Thymus (tissue), 11 donors: ENCODE results near the gene RLN3. TPM values are rescaled to one million over a fixed set of nuclear protein-coding genes. Genes with fewer than 3 reads are reported as not detected.
A peak's percentile ranks its signal among the peaks of the same experiment; 100 is the strongest.
"Not testable (repeated sequence)": the region's sequence is repeated elsewhere in the genome, so short reads cannot be mapped to it uniquely, and the experiment has no call there.

Experiments
- DNase-seq, 9 donors: peaks; one replicate each; pipeline ENCODE4 v3.0.0-alpha.2; 2013; ENCODE audit warnings: low spot score in 9 of 9, low read depth in 6 of 9, missing footprints in 1 of 9
- H3K27ac ChIP-seq, 2 donors: one replicate each; pipeline ENCODE4 v1.5.1; 2013; ENCODE audit warnings: control low read depth in 1 of 2, low read depth in 1 of 2, low read length in 1 of 2, mild to moderate bottlenecking in 1 of 2, moderate library complexity in 1 of 2
- H3K27me3 ChIP-seq, 2 donors: one replicate each; pipeline ENCODE4 v1.5.1; 2013; ENCODE audit warnings: low read length in 1 of 2; ENCODE audit not compliant: control insufficient read depth in 2 of 2, insufficient read depth in 1 of 2
- H3K36me3 ChIP-seq, 2 donors: one replicate each; pipeline ENCODE4 v1.5.1; 2013; ENCODE audit warnings: low read length in 1 of 2, mild to moderate bottlenecking in 1 of 2, moderate library complexity in 1 of 2; ENCODE audit not compliant: control insufficient read depth in 2 of 2, insufficient read depth in 2 of 2
- H3K4me1 ChIP-seq, 2 donors: one replicate each; pipeline ENCODE4 v1.5.1; 2013; ENCODE audit warnings: low read length in 2 of 2; ENCODE audit not compliant: control insufficient read depth in 2 of 2, insufficient read depth in 2 of 2
- H3K4me3 ChIP-seq, 2 donors: one replicate each; pipeline ENCODE4 v1.5.1; 2013; ENCODE audit warnings: low read length in 2 of 2, control low read depth in 1 of 2, mild to moderate bottlenecking in 1 of 2
- H3K9me3 ChIP-seq, 2 donors: one replicate each; pipeline ENCODE4 v1.5.1; 2013; ENCODE audit warnings: low read length in 1 of 2, mild to moderate bottlenecking in 1 of 2; ENCODE audit not compliant: control insufficient read depth in 2 of 2, insufficient read depth in 1 of 2
- WGBS: extraction: QIAGEN DNeasy Blood & Tissue Kit; methylation state at CpG from one replicate; pipeline ENCODE4 v1.1.7; 2013; 5-methylcytosine and 5-hydroxymethylcytosine counted together
- polyA plus RNA-seq: library from polyadenylated mRNA; stranded (reverse); fragments of 200-250 nt; gene quantifications from one replicate; pipeline ENCODE4 v1.2.3, GENCODE V29; 2013
- total RNA-seq: library from RNA; stranded (reverse); fragments of 120-200 nt; gene quantifications from one replicate; pipeline ENCODE4 v1.2.4, GENCODE V29; 2013
- donor health status: healthy.

The RLN3 gene
- total and polyA plus RNA-seq, 2 donors = 0.18 TPM; not detected in 1

DNA sequence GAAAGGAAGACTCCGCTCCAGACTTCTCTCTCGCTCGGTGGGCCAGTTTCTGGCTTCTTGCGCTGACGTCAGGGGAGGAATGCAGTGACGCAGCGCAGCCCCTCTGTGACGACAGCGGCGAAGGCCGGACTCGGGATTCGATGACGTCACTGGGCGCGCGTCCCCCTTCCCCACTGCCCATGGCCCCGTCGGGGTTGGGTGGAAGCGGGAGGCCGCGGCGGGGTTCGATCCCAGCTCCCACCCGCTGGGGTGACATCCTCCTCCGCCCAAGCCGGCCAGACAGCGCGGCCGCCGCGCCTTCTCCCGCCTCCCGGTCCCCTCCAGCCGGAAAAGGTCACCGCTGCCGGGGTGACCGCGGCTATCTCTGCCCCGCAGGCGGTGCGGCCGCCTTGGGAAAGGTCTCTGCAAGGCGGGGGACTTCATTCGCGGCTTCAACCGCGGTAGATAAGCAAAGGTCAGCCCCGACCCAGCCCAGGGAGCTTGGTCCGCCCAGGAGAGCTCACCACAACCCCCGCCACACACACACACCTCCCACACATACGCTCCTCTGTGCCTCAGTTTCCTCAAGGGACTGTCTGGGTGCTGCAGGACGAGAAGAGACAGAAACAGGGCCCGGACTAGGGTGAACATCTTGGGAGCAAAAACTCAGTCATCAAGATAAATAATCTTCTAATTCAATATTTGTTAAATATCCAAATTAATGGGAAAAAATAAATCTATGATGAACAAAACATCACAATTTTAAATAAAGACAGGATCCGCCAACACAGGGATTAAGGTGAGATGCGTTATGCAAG, 21.0 kb upstream of the RLN3 start:
- H3K27me3 ChIP-seq = no peaks in the 10 kb centered on the region
- no peaks in the 10 kb centered on the region for H3K36me3 ChIP-seq
- WGBS = 8% methylated on average over 56 of the region's 56 CpGs
- DNase-seq = no peak
- H3K4me3 ChIP-seq = peak overlapping the region; percentile 77 to 100
- peak overlapping the region; percentile 94 to 95 for H3K27ac ChIP-seq
- H3K4me1 ChIP-seq = peaks cover 26 to 39% of the 10 kb centered on the region in 2 donors
- no peaks in the 10 kb centered on the region for H3K9me3 ChIP-seq

DNA sequence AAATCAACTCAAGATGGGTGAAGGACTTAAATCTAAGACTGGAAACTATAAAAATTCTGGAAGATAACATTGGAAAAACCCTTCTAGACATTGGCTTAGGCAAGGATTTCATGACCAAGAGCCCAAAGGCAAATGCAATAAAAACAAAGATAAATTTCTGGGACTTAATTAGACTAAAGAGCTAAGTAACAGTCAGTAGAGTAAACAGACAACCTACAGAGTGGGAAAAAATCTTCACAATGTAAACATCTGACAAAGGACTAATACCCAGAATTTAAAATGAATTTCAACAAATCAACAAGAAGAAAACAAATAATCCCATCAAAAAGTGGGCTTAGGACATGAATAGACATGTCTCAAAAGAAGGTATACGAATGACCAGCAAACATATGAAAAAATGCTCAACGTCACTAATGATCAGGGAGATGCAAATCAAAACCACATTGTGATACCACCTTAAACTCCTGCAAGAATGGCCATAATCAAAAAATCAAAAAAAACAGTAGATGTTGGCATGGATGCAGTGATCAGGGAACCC, 15.5 kb upstream of the RLN3 start:
- no peak overlapping the region for H3K4me3 ChIP-seq
- H3K4me1 ChIP-seq = no peaks in the 10 kb centered on the region
- H3K36me3 ChIP-seq = no peaks in the 10 kb centered on the region
- H3K9me3 ChIP-seq = no peaks in the 10 kb centered on the region
- H3K27me3 ChIP-seq = no peaks in the 10 kb centered on the region
- 93% methylated on average over 2 of the region's 2 CpGs for whole genome bisulfite sequencing
- no peak overlapping the region for H3K27ac ChIP-seq
- no peak for DNase-seq

- no peaks in the 10 kb centered on the region for H3K4me1 ChIP-seq
- 84% methylated on average over 8 of the region's 8 CpGs for WGBS
- DNase-seq = no peak
These were observed 12.4 kb upstream of the RLN3 start for GRCh38 chr19:14015524-14016035.

GRCh38 chr19:14019100-14019499, 8.8 kb upstream of the RLN3 start:
- WGBS = 86% methylated on average over 6 of the region's 6 CpGs
- DNase-seq = no peak
- H3K4me1 ChIP-seq = peaks cover 0 to 5% of the 10 kb centered on the region in 2 donors
- no peaks in the 10 kb centered on the region for H3K27me3 ChIP-seq
- no peaks in the 10 kb centered on the region for H3K36me3 ChIP-seq
- H3K27ac ChIP-seq = no peak overlapping the region
- no peaks in the 10 kb centered on the region for H3K9me3 ChIP-seq
- no peak overlapping the region for H3K4me3 ChIP-seq

More at GRCh38 chr19:14015524-14016035, 12.4 kb upstream of the RLN3 start:
- Histone ChIP-seq H3K9me3 (no peaks in the 10 kb centered on the region), H3K27me3 (no peaks in the 10 kb centered on the region), H3K27ac (no peak overlapping the region), H3K4me3 (no peak overlapping the region), H3K36me3 (no peaks in the 10 kb centered on the region)

GRCh38 chr19:14019739-14020138, 8.2 kb upstream of the RLN3 start:
- not testable (repeated sequence) for DNase-seq, H3K9me3 ChIP-seq, H3K27ac ChIP-seq, H3K4me3 ChIP-seq, H3K4me1 ChIP-seq, H3K27me3 ChIP-seq, H3K36me3 ChIP-seq
- 99% methylated on average over 3 of the region's 3 CpGs for WGBS

- no peaks in the 10 kb centered on the region for H3K9me3 ChIP-seq
- no peaks in the 10 kb centered on the region for H3K27me3 ChIP-seq
- peaks cover 0 to 5% of the 10 kb centered on the region in 2 donors for H3K4me1 ChIP-seq
- 58% methylated on average over 5 of the region's 5 CpGs for WGBS
- H3K36me3 ChIP-seq = no peaks in the 10 kb centered on the region
- no peak overlapping the region for H3K4me3 ChIP-seq
- DNase-seq = peak in 1 of 9 donors; percentile 38
- H3K27ac ChIP-seq = no peak overlapping the region
These were observed 6.5 kb upstream of the RLN3 start for GRCh38 chr19:14021474-14021873.

- WGBS = 95% methylated on average over 4 of the region's 4 CpGs
These were observed 5.5 kb upstream of the RLN3 start for GRCh38 chr19:14022469-14022868.

DNA sequence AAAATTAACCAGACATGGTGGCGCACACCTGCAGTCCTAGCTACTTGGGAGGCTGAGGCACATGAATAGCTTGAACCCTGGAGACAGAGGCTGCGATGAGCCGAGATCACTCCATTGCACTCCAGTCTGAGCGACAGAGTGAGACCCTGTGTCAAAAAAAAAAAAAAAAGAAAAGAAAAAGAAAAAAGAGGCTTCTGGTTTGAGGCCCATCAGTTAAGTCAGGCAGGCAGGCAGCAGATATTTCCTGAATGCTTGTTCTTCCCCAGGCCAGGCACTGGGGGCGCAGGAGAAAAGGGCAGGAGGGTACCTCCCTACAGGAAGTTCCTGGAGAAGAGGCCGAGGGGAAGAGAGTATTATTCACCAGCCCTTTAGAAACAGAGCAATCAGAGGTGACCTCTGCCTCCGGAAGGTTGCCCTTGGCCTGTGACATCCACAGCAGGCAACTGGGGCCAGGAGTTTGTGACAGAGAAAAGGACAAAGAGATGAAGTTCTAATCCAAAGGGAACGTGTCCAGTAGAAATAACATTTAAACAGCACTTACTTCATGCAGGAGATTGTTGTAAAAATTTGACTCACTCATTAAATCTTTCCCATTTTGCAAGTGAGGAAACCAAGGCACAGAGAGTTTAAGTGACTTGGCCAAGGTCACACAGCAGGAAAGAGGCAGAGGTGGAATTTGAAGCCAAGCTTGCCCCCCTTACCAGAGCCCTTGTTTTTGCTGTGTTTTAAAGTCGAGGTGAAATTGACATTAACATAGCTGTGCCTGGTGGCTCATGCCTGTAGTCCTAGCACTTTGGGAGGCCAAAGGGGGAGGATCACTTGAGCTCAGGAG, 4.3 kb upstream of the RLN3 start:
- DNase-seq = peak in 1 of 9 donors; percentile 50
- 68% methylated on average over 9 of the region's 9 CpGs for WGBS
- H3K4me3 ChIP-seq = no peak overlapping the region
- H3K4me1 ChIP-seq = peaks cover 0 to 5% of the 10 kb centered on the region in 2 donors
- no peak overlapping the region for H3K27ac ChIP-seq
- no peaks in the 10 kb centered on the region for H3K9me3 ChIP-seq
- H3K36me3 ChIP-seq = no peaks in the 10 kb centered on the region
- peaks cover 0 to 5% of the 10 kb centered on the region in 2 donors for H3K27me3 ChIP-seq

More at GRCh38 chr19:14022469-14022868, 5.5 kb upstream of the RLN3 start:
- Histone ChIP-seq H3K27me3 (no peaks in the 10 kb centered on the region), H3K36me3 (no peaks in the 10 kb centered on the region), H3K4me1 (peaks cover 0 to 5% of the 10 kb centered on the region in 2 donors), H3K9me3 (no peaks in the 10 kb centered on the region), H3K27ac (no peak overlapping the region), H3K4me3 (no peak overlapping the region)
- no peak for DNase-seq
